ENCODE results near the gene HAND2. TPM values are rescaled to one million over a fixed set of nuclear protein-coding genes. Genes with fewer than 3 reads are reported as not detected.

The HAND2 gene
- total and polyA plus RNA-seq, 2 of the 8 experiments (the other 6 are each of a cell fraction or from before 2014, with no cell fraction given), result 0.05 TPM; not detected in 1

GRCh38 chr4:173499658-173500535 lies 30.1 kb downstream of the HAND2 start (continued):
- TF ChIP-seq HDAC6 (IDR thresholded peaks at IDR 0.05; ENCODE audit: low read depth, low read length) (no peak), SIN3A (conservative IDR thresholded peaks at IDR 0.05 in 1 of 2, IDR thresholded peaks at IDR 0.05 in 1 of 2; ENCODE audit: low read depth in 1 of 2, low read length in 2 of 2) (no peak), CEBPB (IDR thresholded peaks at IDR 0.05; ENCODE audit: low read depth, low read length) (peak; percentile 93), SP1 (IDR thresholded peaks at IDR 0.05; ENCODE audit: low read depth, low read length) (peak; percentile 90), TAF1 (IDR thresholded peaks at IDR 0.05; ENCODE audit: low read depth, low read length) (no peak), BCL11A (IDR thresholded peaks at IDR 0.05; ENCODE audit: low read depth in 2 of 2, low read length in 2 of 2) (no peak), JUN (IDR thresholded peaks at IDR 0.05; ENCODE audit: low read depth, low read length) (no peak), USF2 (IDR thresholded peaks at IDR 0.05; ENCODE audit: low read length) (peak; percentile 54), CTBP2 (IDR thresholded peaks at IDR 0.05; ENCODE audit: borderline replicate concordance, insufficient read depth, insufficient read length, low read length) (no peak), POLR2A (IDR thresholded peaks at IDR 0.05; ENCODE audit: control extremely low read depth in 1 of 2, low read depth in 2 of 2, low read length in 2 of 2) (no peak), TCF12 (IDR thresholded peaks at IDR 0.05; ENCODE audit: low read depth, low read length) (no peak), BACH1 (IDR thresholded peaks at IDR 0.05; ENCODE audit: low read length) (no peak), CBX8 (IDR thresholded peaks at IDR 0.05; ENCODE audit: borderline replicate concordance, low read depth, low read length) (no peak), NRF1 (IDR thresholded peaks at IDR 0.05; ENCODE audit: low read depth, low read length) (no peak), JUND (IDR thresholded peaks at IDR 0.05; ENCODE audit: low read length) (no peak), SP4 (IDR thresholded peaks at IDR 0.05; ENCODE audit: low read length) (no peak), SAP30 (IDR thresholded peaks at IDR 0.05; ENCODE audit: insufficient read depth, insufficient replicate concordance, low read length) (no peak), HDAC2 (IDR thresholded peaks at IDR 0.05; ENCODE audit: borderline replicate concordance in 1 of 2, low read depth in 2 of 2, low read length in 2 of 2) (no peak), RAD21 (IDR thresholded peaks at IDR 0.05 in 1 of 2, conservative IDR thresholded peaks at IDR 0.05 in 1 of 2; ENCODE audit: low read depth in 2 of 2, low read length in 2 of 2) (peak; percentile 30 to 41; a peak in 3 of 4 replicates), GTF2F1 (IDR thresholded peaks at IDR 0.05; ENCODE audit: borderline replicate concordance, low read depth, low read length) (no peak), FOSL1 (IDR thresholded peaks at IDR 0.05; ENCODE audit: insufficient read depth, low read depth, low read length) (no peak), EP300 (IDR thresholded peaks at IDR 0.05; ENCODE audit: borderline replicate concordance in 1 of 2, low read depth in 2 of 2, low read length in 2 of 2) (peak in 1 of 2 experiments; percentile 31; a peak in 1 of 3 replicates)
